HG03354 (cell line): Measurements from ENCODE around the gene PCF11.

Experiments used
- ATAC-seq: cut with Tn5 transposase; IDR thresholded peaks from one replicate; pipeline ENCODE4 v1.9.1; 2021; ENCODE audit warnings: mild to moderate bottlenecking; ENCODE audit not compliant: unreplicated experiment, poor library complexity, severe bottlenecking

The PCF11 gene

DNA sequence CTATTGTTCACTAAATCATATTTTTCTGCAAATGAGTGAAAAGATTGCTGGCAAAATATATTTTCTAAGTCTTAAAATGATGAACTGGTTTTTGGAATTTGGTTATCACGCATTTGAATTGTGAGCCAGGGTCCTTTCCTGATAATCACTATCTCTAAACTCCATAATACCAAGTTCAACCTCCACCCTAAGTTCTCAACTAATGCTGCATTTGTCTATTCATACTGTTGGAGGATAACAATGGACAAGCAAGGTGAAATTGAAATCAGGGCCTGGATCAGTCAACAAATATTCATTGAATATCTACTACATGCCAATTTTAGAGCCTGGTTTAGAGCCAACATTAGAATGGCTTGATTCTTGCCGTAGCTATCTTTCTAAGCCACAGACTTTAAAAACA is 4.7 kb upstream of the PCF11 start:
- ATAC-seq, result no peak

DNA sequence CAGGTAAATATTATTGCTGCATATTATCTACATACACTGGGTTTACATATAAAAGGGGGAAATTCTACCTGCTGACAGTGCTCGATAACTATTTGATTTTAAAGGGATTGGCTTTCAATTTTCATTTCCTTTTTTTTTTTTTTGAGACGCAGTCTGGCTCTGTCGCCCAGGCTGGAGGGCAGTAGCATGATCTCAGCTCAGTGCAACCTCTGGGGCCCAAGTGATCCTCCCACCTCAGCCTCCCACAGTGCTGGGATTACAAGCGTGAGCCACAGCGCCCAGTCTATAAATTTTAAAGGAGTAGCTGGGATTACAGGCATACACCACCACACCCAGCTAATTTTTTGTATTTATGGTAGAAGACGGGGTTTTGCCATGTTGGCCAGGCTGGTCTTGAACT is 3.2 kb upstream of the PCF11 start:
- ATAC-seq, result no peak

DNA sequence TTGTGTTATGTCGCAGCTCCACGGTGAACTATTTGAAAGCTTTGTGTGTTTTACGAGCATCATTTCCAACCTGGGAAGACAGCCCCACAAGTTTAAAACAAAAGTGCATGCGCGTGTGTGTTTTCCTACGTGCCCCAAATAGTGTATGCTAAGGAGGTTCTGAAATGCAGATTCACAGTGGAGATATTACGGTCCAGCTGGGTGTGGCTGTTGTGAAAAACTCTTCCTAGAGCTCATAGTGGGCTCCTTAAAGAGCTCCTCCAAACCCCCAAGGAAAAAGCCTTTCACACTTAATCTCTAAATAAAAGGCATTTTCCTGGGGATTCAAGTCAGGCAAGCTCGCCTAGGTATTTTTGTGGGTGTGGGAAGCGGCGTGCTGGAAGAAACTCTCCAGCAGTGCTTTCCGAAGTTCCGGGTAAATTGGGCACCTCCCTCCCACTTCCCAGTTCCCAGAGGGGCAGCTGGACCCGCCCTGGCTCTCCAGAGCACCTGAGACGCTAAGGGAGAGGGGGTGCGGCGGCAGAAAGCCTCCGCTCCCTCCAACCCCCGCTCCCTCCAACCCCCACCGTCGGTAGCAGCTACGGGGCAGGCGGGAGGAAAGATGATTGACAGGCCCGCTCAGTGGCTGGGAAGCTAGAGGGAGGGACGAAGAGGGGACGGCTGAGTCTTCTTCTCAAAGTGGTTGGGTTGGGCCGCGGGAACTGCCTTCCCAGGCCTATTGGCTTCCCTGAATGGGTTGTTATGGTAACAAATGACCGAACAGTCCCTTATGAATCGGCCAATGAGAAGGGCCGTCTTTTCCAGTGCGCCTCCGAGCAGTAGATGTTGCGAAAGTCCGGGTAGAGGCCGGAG is 561 bp upstream of the PCF11 start:
- peak; percentile 95 for ATAC-seq

GRCh38 chr11:83157594-83158356 is 844 bp downstream of the PCF11 start:
- ATAC-seq, result no peak

GRCh38 chr11:83158357-83158786 is 1.4 kb downstream of the PCF11 start:
- no peak for ATAC-seq

- no peak for ATAC-seq
Measured at GRCh38 chr11:83158965-83159901, 2.3 kb downstream of the PCF11 start.

- no peak for ATAC-seq
Measured at GRCh38 chr11:83159902-83160865, 3.3 kb downstream of the PCF11 start.

DNA sequence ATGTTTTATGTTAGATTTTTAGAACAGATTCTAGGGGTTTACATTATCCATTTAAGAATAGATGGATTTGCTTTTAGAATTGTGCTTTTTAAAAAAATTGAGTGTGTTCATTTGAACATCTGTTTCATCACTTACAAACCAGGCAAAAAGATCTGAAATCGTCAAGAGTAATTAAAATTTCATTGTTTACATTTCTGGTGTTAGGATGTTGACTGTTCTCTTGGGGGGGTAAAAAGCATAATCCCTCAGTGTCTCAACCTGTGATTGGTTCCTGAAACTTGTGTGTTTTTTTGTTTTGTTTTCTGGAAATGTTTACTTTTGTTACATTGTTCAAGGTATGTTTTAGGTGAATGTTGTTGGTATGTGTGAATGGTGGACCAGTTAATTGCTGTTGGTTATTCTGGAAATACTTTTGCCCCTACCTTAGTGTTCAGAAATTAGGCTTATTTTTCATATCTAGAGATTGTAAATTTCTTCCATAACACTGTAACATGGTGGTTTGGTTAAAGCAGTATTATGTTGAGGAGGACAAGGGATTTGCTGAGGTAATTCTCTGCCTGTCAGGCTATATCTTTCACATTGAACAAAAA is 4.8 kb downstream of the PCF11 start:
- ATAC-seq, result no peak

- ATAC-seq, result peak; percentile 54
Measured at GRCh38 chr11:83162377-83162776, 5.4 kb downstream of the PCF11 start.

- ATAC-seq, result no peak
Measured at GRCh38 chr11:83166193-83166866, 9.4 kb downstream of the PCF11 start.

DNA sequence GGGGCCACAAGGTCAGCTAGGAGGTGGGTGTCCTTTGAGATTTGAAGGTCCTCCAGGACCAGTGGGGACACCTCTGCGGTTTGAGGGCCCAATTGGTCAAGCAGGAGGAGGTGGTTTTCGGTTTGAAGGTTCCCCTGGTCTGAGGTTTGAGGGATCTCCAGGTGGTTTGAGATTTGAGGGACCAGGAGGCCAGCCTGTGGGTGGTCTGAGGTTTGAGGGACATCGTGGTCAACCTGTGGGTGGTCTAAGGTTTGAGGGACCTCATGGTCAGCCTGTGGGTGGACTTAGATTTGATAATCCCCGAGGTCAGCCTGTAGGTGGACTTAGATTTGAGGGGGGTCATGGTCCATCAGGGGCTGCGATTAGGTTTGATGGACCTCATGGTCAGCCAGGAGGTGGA is 11.8 kb downstream of the PCF11 start:
- no peak for ATAC-seq

- ATAC-seq, result no peak
Measured at GRCh38 chr11:83170865-83171264, 13.9 kb downstream of the PCF11 start.

DNA sequence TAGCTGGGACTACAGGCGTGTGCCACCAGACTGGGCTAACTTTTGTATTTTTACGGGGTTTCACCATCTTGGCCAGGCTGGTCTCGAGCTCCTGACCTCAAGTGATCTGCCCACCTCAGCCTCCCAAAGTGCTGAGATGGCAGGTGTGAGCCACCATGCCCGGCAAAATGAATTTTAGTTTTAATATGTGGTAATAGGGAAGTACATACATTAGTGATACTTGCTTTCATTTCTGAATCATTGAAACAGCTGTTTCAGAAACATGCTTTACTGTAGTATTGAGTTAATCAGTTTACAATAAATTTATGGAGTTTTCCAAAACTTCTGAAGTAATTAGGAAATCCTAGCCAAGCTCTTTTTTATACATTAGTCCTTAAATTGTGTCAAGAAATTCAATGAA is 15.6 kb downstream of the PCF11 start:
- no peak for ATAC-seq

DNA sequence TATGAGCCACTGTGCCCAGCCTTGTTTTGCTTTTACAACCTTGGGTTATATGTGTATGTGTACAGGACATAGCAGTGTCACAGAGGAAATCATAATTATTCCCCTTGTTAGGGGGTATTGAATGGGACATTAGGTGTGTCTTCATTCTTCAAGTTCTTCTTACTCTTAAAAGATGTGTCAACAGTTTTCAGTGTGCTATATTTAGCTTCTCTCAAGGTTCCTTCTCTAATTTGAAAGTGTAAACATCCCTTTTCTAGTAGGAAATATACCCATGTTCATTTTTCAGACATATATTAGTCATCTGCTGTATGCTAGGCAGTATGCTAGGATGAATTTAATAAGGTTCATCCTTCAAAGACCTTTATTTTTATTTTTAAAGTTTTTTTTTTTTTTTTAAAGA is 17.1 kb downstream of the PCF11 start:
- ATAC-seq, result no peak

GRCh38 chr11:83175815-83176214 is 18.9 kb downstream of the PCF11 start:
- no peak for ATAC-seq

- ATAC-seq, result no peak
Measured at GRCh38 chr11:83181815-83182214, 24.9 kb downstream of the PCF11 start.

DNA sequence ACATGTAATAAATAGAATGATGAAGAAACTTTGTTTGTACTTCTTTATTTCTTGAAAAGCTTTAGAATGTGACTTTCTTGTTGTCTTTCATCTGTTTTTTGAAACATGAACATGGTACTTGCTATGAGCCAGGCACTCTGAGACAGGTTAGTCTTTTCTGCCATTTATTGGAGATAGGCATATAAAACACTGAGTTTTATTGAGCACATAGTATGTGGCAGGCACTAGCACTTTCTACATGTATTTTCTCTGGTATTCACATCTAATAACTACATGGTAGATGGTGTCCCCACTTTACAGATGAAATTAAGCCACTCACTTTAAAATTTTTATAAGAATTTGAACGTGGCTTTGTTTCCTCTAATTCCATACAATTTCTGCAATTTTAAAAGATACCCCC is 28.8 kb downstream of the PCF11 start:
- no peak for ATAC-seq

GRCh38 chr11:83187465-83187864 is 30.5 kb downstream of the PCF11 start:
- no peak for ATAC-seq
